Measurements from ENCODE around the gene SEBOX.

Gene SEBOX

GRCh38 chr17:28391401-28391800 is 26.4 kb upstream of the SEBOX start:
- DNase-seq, result no peak

- DNase-seq, result no peak
Measured at GRCh38 chr17:28390984-28391383, 26.0 kb upstream of the SEBOX start.

- DNase-seq, result no peak
Measured at GRCh38 chr17:28390563-28390962, 25.6 kb upstream of the SEBOX start.

- DNase-seq, result no peak
Measured at GRCh38 chr17:28390141-28390540, 25.1 kb upstream of the SEBOX start.

GRCh38 chr17:28388106-28388505 is 23.1 kb upstream of the SEBOX start:
- DNase-seq, result no peak

- no peak for DNase-seq
Measured at GRCh38 chr17:28386391-28386790, 21.4 kb upstream of the SEBOX start.

GRCh38 chr17:28385406-28385805 is 20.4 kb upstream of the SEBOX start:
- DNase-seq, result no peak

- DNase-seq, result no peak
Measured at GRCh38 chr17:28385037-28385400, 20.0 kb upstream of the SEBOX start.

GRCh38 chr17:28384281-28385036 is 19.5 kb upstream of the SEBOX start:
- peak; percentile 24 for DNase-seq

GRCh38 chr17:28381141-28381825 is 16.3 kb upstream of the SEBOX start:
- no peak for DNase-seq

- DNase-seq, result no peak
Measured at GRCh38 chr17:28379814-28380801, 15.1 kb upstream of the SEBOX start.

GRCh38 chr17:28372945-28373274 is 7.9 kb upstream of the SEBOX start:
- DNase-seq, result no peak

GRCh38 chr17:28372203-28372944 is 7.4 kb upstream of the SEBOX start:
- no peak for DNase-seq

- DNase-seq, result peak; percentile 38
Measured at GRCh38 chr17:28371245-28372202, 6.5 kb upstream of the SEBOX start, which contains the start of gene SARM1. TSS of gene SARM1 (plus strand) at chr17:28371694. CDS start at chr17:28372033, 339 bp downstream.

- DNase-seq, result no peak
Measured at GRCh38 chr17:28370744-28371103, 5.7 kb upstream of the SEBOX start.

- DNase-seq, result no peak
Measured at GRCh38 chr17:28370035-28370743, 5.2 kb upstream of the SEBOX start, which contains the start of gene VTN. TSS of gene VTN (minus strand) at chr17:28370307. CDS start at chr17:28370203, 104 bp downstream.

GRCh38 chr17:28369684-28370034 is 4.7 kb upstream of the SEBOX start:
- no peak for DNase-seq

- no peak for DNase-seq
Measured at GRCh38 chr17:28368915-28369683, 4.1 kb upstream of the SEBOX start.

- DNase-seq, result no peak
Measured at GRCh38 chr17:28368306-28368831, 3.4 kb upstream of the SEBOX start.
